Panc1 (cell line): ENCODE measurements around the gene MACROD2. TPM values are rescaled to one million over a fixed set of nuclear protein-coding genes. Genes with fewer than 3 reads are reported as not detected.

Experiments
- ATAC-seq: fragments of 200-7000 bp; cut with Tn5 transposase; 2 replicates; pipeline ENCODE4 v1.9.1; 2020; ENCODE audit warnings: mild to moderate bottlenecking, moderate library complexity
- BruUV-seq: library from RNA; stranded (reverse); fragments of 400-500 nt; replicated peaks from 2 replicates; lab custom pipeline; 2021; lab: Mats Ljungman, UMichigan
- CTCF ChIA-PET: fragments of 300-600 bp; sonication (Branson Sonifier 250); formaldehyde crosslinking; loops from one replicate; lab custom pipeline; 2022; ENCODE audit warnings: antibody characterized with exemption; lab: Charles Lee
- POLR2A ChIA-PET: fragments of 300-600 bp; sonication (Branson Sonifier 250); formaldehyde crosslinking; loops from one replicate; lab custom pipeline; 2022; ENCODE audit warnings: antibody characterized with exemption; lab: Charles Lee
- DNase-seq: peaks from one replicate; pipeline ENCODE4 v3.0.0-alpha.2; 2010; ENCODE audit warnings: low read depth, low spot score
- H3K27ac ChIP-seq: 2 replicates; pipeline ENCODE4 v1.5.1; 2011; ENCODE audit warnings: mild to moderate bottlenecking, low read length, inconsistent platforms
- H3K27me3 ChIP-seq: fragments of 200-500 bp; sonication (Bioruptor generic); 2 replicates; pipeline ENCODE4 v1.6.0; 2014; ENCODE audit warnings: low read length, inconsistent platforms; ENCODE audit not compliant: control insufficient read depth, insufficient read depth
- H3K36me3 ChIP-seq: fragments of 200-500 bp; sonication (Bioruptor generic); 2 replicates; pipeline ENCODE4 v1.5.1; 2014; ENCODE audit warnings: inconsistent platforms, mild to moderate bottlenecking, low read length, moderate library complexity; ENCODE audit not compliant: control insufficient read depth, insufficient read depth
- H3K4me1 ChIP-seq: 2 replicates; pipeline ENCODE4 v1.5.1; 2011; ENCODE audit warnings: inconsistent platforms, mild to moderate bottlenecking, low read length, moderate library complexity; ENCODE audit not compliant: control insufficient read depth, insufficient read depth
- H3K4me3 ChIP-seq, 2 experiments: 2 replicates each; pipeline ENCODE4 v1.5.1; 2011 to 2012; ENCODE audit warnings: low read depth in 2 of 2, low read length in 2 of 2, mild to moderate bottlenecking in 2 of 2, inconsistent platforms in 1 of 2, moderate library complexity in 1 of 2
- H3K9me3 ChIP-seq: fragments of 200-500 bp; sonication (Bioruptor generic); 2 replicates; pipeline ENCODE4 v1.5.1; 2014; ENCODE audit warnings: low read depth, mild to moderate bottlenecking, inconsistent platforms, low read length, moderate library complexity; ENCODE audit not compliant: control insufficient read depth, insufficient read depth
- CTCF ChIP-seq: fragments of 450-650 bp; IDR thresholded peaks from 2 replicates; pipeline ENCODE4 v1.5.1; 2017; ENCODE audit warnings: mild to moderate bottlenecking
- POLR2AphosphoS5 ChIP-seq: IDR thresholded peaks from 2 replicates; pipeline ENCODE4 v1.6.1; 2012; ENCODE audit warnings: mild to moderate bottlenecking, low read depth, low read length, moderate library complexity
- SIN3A ChIP-seq: IDR thresholded peaks from 2 replicates; pipeline ENCODE4 v1.6.1; 2012; ENCODE audit warnings: low read depth, mild to moderate bottlenecking, low read length, moderate library complexity, borderline replicate concordance; ENCODE audit not compliant: insufficient read depth
- TCF7L2 ChIP-seq: IDR thresholded peaks from 2 replicates; pipeline ENCODE4 v1.6.1; 2011; ENCODE audit warnings: mild to moderate bottlenecking, low read depth, low read length, inconsistent platforms
- in situ Hi-C: cut with HindIII; loops from 2 replicates; pipeline ENCODE4 v1.10.0; 2016; ENCODE audit warnings: low sequenced_read_pairs, low pct_unique_long_range_greater_than_20kb
- intact Hi-C: fragments of 100-400 bp; cut with micrococcal nuclease; formaldehyde crosslinking; loops from one replicate; pipeline ENCODE4 v1.10.0; 2022; ENCODE audit not compliant: unreplicated experiment
- total RNA-seq: library from RNA; stranded (reverse); gene quantifications from one replicate; pipeline ENCODE4 v1.2.1, GENCODE V29; 2021; ENCODE audit not compliant: unreplicated experiment
- TF ChIP-seq, protein P1 (sequence below), 2 experiments: IDR thresholded peaks; 2 replicates each; pipeline ENCODE4 v1.6.1; 2011 to 2012; ENCODE audit warnings: low read depth in 2 of 2, control low read depth in 1 of 2, low read length in 1 of 2, mild to moderate bottlenecking in 1 of 2, moderate library complexity in 1 of 2; ENCODE audit not compliant: insufficient read depth in 1 of 2

Gene MACROD2
- total RNA-seq, 1 experiment from 2014 or later = 1.2 TPM

- CTCF ChIA-PET = no interaction called here
- H3K9me3 ChIP-seq = no peaks in the 10 kb centered on the region
- H3K4me3 ChIP-seq = no peak overlapping the region
- intact Hi-C loops = no loop called here
- BruUV-seq = no TSS peak
- H3K27me3 ChIP-seq = no peaks in the 10 kb centered on the region
- no peaks in the 10 kb centered on the region for H3K36me3 ChIP-seq
- ATAC-seq (no peak), DNase-seq (no peak)
- no peaks in the 10 kb centered on the region for H3K4me1 ChIP-seq
- POLR2A ChIA-PET = no interaction called here
- TF ChIP-seq TCF7L2 (no peak), SIN3A (no peak), CTCF (no peak), POLR2AphosphoS5 (no peak)
- TF ChIP-seq, protein P1, sequence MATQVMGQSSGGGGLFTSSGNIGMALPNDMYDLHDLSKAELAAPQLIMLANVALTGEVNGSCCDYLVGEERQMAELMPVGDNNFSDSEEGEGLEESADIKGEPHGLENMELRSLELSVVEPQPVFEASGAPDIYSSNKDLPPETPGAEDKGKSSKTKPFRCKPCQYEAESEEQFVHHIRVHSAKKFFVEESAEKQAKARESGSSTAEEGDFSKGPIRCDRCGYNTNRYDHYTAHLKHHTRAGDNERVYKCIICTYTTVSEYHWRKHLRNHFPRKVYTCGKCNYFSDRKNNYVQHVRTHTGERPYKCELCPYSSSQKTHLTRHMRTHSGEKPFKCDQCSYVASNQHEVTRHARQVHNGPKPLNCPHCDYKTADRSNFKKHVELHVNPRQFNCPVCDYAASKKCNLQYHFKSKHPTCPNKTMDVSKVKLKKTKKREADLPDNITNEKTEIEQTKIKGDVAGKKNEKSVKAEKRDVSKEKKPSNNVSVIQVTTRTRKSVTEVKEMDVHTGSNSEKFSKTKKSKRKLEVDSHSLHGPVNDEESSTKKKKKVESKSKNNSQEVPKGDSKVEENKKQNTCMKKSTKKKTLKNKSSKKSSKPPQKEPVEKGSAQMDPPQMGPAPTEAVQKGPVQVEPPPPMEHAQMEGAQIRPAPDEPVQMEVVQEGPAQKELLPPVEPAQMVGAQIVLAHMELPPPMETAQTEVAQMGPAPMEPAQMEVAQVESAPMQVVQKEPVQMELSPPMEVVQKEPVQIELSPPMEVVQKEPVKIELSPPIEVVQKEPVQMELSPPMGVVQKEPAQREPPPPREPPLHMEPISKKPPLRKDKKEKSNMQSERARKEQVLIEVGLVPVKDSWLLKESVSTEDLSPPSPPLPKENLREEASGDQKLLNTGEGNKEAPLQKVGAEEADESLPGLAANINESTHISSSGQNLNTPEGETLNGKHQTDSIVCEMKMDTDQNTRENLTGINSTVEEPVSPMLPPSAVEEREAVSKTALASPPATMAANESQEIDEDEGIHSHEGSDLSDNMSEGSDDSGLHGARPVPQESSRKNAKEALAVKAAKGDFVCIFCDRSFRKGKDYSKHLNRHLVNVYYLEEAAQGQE (IDR thresholded peaks at IDR 0.05; ENCODE audit: insufficient read depth in 1 of 2, low read depth in 2 of 2, low read length in 1 of 2) = no peak
- in situ Hi-C loops = no loop called here
- H3K27ac ChIP-seq = no peak overlapping the region
Measured at GRCh38 chr20:14666696-14667095, 671.4 kb downstream of the MACROD2 start.

DNA sequence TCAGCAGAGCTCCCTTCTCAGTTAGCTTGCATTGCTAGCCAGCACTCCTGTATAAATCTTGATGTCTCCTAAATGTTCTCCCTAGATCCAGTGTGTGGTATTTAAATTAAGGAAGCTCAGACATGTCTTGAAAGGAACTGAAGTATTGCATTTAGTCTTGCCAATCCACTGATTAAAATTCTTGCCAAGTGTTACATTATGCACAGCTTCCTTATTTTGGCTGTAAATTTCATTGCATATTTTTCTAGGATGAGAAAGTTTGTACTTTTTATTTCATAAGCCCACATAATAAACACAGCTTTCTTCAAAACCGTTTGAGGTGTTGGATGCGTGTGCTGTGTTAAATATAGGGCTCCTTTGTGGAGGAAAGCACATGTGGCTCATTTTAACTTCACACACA, 671.9 kb downstream of the MACROD2 start:
- ChIA-PET POLR2A (no interaction called here), CTCF (no interaction called here)
- intact Hi-C loops (no loop called here), in situ Hi-C loops (no loop called here)
- ATAC-seq = no peak
- DNase-seq = no peak
- H3K36me3 ChIP-seq = no peaks in the 10 kb centered on the region
- H3K4me3 ChIP-seq = no peak overlapping the region
- H3K27ac ChIP-seq = no peak overlapping the region
- TF ChIP-seq, protein P1 (IDR thresholded peaks at IDR 0.05; ENCODE audit: insufficient read depth in 1 of 2, low read depth in 2 of 2, low read length in 1 of 2) = no peak
- no peak for TF ChIP-seq CTCF
- TF ChIP-seq POLR2AphosphoS5 = no peak
- TF ChIP-seq SIN3A = no peak
- TF ChIP-seq TCF7L2 = no peak
- H3K9me3 ChIP-seq = no peaks in the 10 kb centered on the region
- H3K4me1 ChIP-seq = no peaks in the 10 kb centered on the region
- BruUV-seq = no TSS peak
- H3K27me3 ChIP-seq = no peaks in the 10 kb centered on the region
